K562 (cell line): Measurements from ENCODE around the gene TUBB1. TPM values are rescaled to one million over a fixed set of nuclear protein-coding genes. Genes with fewer than 3 reads are reported as not detected.

Source experiments
- BRD9 ChIP-seq: fragments of 450-650 bp; IDR thresholded peaks from 2 replicates; pipeline ENCODE4 v1.6.1; 2018; ENCODE audit warnings: low read depth; ENCODE audit not compliant: partially characterized antibody
- BRF1 ChIP-seq: IDR thresholded peaks from 3 replicates; pipeline ENCODE4 v1.6.1; 2011; ENCODE audit warnings: borderline replicate concordance, mild to moderate bottlenecking; ENCODE audit not compliant: insufficient read length; ENCODE audit errors: extremely low read depth
- EHMT2 ChIP-seq: fragments of 450-650 bp; IDR thresholded peaks from 2 replicates; pipeline ENCODE4 v1.6.1; 2018; ENCODE audit warnings: antibody characterized with exemption
- ILK ChIP-seq: fragments of 450-650 bp; IDR thresholded peaks from 2 replicates; pipeline ENCODE4 v1.6.1; 2016; ENCODE audit warnings: missing genetic modification characterization, low read depth, mild to moderate bottlenecking, missing compliant biosample characterization, moderate library complexity, borderline replicate concordance
- NFYB ChIP-seq: IDR thresholded peaks from 2 replicates; pipeline ENCODE4 v1.6.1; 2011; ENCODE audit warnings: mild to moderate bottlenecking, moderate library complexity; ENCODE audit not compliant: insufficient read length; ENCODE audit errors: extremely low read depth
- NONO ChIP-seq, 2 experiments: fragments of 200-400 bp in 1 of 2; fragments of 450-650 bp in 1 of 2; formaldehyde crosslinking in 1 of 2; IDR thresholded peaks; 2 replicates each; pipeline ENCODE4 v1.6.1; 2017; ENCODE audit warnings: low read depth in 2 of 2, mild to moderate bottlenecking in 2 of 2, moderate library complexity in 2 of 2, low read length in 1 of 2
- NR2F6 ChIP-seq: fragments of 450-650 bp; formaldehyde crosslinking; IDR thresholded peaks from 2 replicates; pipeline ENCODE4 v1.4.0; 2020; ENCODE audit warnings: mild to moderate bottlenecking
- PPARD ChIP-seq: fragments of 250-450 bp; sonication (Bioruptor Pico); IDR thresholded peaks from 2 replicates; pipeline ENCODE4 v1.8.0; 2022; ENCODE audit warnings: inconsistent platforms, mild to moderate bottlenecking, moderate library complexity
- SIN3A ChIP-seq, 2 experiments: fragments of 150-350 bp in 1 of 2; IDR thresholded peaks; 2 replicates each; pipeline ENCODE4 v1.6.1; 2011 to 2016; ENCODE audit warnings: borderline replicate concordance in 2 of 2, low read depth in 2 of 2, low read length in 2 of 2, mild to moderate bottlenecking in 2 of 2, moderate library complexity in 2 of 2; ENCODE audit not compliant: control insufficient read depth in 1 of 2
- SLC30A9 ChIP-seq: fragments of 250-450 bp; sonication (Bioruptor Pico); IDR thresholded peaks from 2 replicates; pipeline ENCODE4 v1.8.0; 2022; ENCODE audit warnings: mild to moderate bottlenecking, moderate library complexity
- TCF7L2 ChIP-seq: fragments of 150-350 bp; IDR thresholded peaks from 2 replicates; pipeline ENCODE4 v1.6.1; 2016; ENCODE audit warnings: low read depth, mild to moderate bottlenecking, low read length, moderate library complexity
- YY1 ChIP-seq, 3 experiments: IDR thresholded peaks; 2 replicates each; pipeline ENCODE4 v1.6.1; 2011; ENCODE audit warnings: low read length in 2 of 3, mild to moderate bottlenecking in 2 of 3, moderate library complexity in 2 of 3, borderline replicate concordance in 1 of 3, control low read depth in 1 of 3, low read depth in 1 of 3; ENCODE audit not compliant: insufficient read depth in 3 of 3, insufficient replicate concordance in 2 of 3, control insufficient read depth in 1 of 3, insufficient read length in 1 of 3; ENCODE audit errors: extremely low read depth in 1 of 3
- ZKSCAN1 ChIP-seq: fragments of 150-350 bp; IDR thresholded peaks from 2 replicates; pipeline ENCODE4 v1.6.1; 2016; ENCODE audit warnings: low read depth, low read length
- ZNF133 ChIP-seq: fragments of 250-450 bp; sonication (Bioruptor Pico); IDR thresholded peaks from 2 replicates; pipeline ENCODE4 v1.4.0; 2020; ENCODE audit warnings: mild to moderate bottlenecking
- ZNF764 ChIP-seq: fragments of 250-450 bp; sonication (Bioruptor Pico); IDR thresholded peaks from 2 replicates; pipeline ENCODE4 v1.4.0; 2020; ENCODE audit warnings: low read depth, mild to moderate bottlenecking, moderate library complexity
- polyA plus RNA-seq, 8 experiments: library from polyadenylated mRNA; depleted of rRNA in 4 of 8; stranded (reverse) in 5 of 8; unstranded in 3 of 8; fragments of >200 nt; fragmentation: Nextera tagmentation in 2 of 8; fragmentation: Illumina TruSeq in 1 of 8; extraction: Ambion mirVana in 2 of 8; extraction: Trizol in 1 of 8; gene quantifications; 2 replicates each; pipeline versions ENCODE4 v1.2.1 to v1.2.3, GENCODE V29; 2011 to 2014; ENCODE audit warnings: inconsistent platforms in 1 of 8, missing spikeins in 1 of 8
- total RNA-seq, 7 experiments: library from RNA; depleted of rRNA in 6 of 7; stranded (reverse); fragments of >200 nt in 6 of 7; fragmentation: Illumina TruSeq in 2 of 7; extraction: Trizol in 2 of 7; gene quantifications; 2 replicates each; pipeline versions ENCODE4 v1.2.1 to v1.2.3, GENCODE V29; 2011 to 2021; ENCODE audit warnings: low replicate concordance in 1 of 7
- TF ChIP-seq, protein P1 (sequence below), 2 experiments: fragments of 450-650 bp; formaldehyde crosslinking in 1 of 2; IDR thresholded peaks; 2 replicates each; pipeline versions ENCODE4 v1.4.0 to v1.6.1; 2014 to 2020; ENCODE audit warnings: mild to moderate bottlenecking in 2 of 2, borderline replicate concordance in 1 of 2, low read depth in 1 of 2
- TF ChIP-seq, protein P2 (sequence below): sonication (generic); formaldehyde crosslinking; IDR thresholded peaks from 2 replicates; pipeline ENCODE4 v1.8.1; 2023; ENCODE audit warnings: mild to moderate bottlenecking, missing genetic modification reagents

Gene TUBB1
- total and polyA plus RNA-seq, 9 of the 15 experiments (the other 6 are each of a cell fraction or from before 2014, with no cell fraction given), result 1.5 to 3.9 (median 2.4) TPM

DNA sequence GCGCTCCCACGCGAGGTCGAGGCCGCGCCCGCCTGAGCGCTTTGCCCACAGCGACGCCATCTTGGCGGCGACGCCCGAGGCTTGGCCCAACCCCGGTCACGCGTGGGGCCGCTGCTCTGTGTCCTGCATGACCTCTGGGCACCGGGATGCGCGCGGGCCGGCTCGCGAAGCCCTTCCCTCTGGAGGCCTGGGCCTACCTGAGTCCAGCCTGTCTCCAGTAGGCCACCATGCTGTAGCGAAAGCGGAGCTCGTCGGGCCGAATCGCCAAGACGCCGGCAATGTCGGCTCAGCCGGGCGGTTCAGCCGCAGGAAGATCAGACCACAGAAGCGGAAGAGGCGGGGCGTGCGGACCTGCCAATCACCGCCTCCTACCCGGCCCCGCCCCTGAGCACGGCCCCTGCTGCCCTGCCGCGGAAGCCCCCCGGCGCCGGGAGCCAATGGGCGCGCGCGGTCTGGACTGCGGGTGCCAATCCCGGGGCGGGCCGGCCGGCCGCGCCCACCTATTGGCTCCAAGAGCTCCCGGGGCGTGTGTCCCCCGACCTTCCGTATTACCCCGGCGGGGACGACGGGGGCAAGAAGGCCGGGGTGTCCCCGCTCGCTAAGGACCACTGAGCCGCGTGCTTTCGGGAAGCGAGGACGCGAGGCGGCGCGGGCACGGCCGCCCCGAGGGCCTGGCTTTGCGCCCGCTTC is 12.9 kb downstream of the TUBB1 start, which contains the start of gene ATP5F1E (continued):
- TF ChIP-seq, protein P1, sequence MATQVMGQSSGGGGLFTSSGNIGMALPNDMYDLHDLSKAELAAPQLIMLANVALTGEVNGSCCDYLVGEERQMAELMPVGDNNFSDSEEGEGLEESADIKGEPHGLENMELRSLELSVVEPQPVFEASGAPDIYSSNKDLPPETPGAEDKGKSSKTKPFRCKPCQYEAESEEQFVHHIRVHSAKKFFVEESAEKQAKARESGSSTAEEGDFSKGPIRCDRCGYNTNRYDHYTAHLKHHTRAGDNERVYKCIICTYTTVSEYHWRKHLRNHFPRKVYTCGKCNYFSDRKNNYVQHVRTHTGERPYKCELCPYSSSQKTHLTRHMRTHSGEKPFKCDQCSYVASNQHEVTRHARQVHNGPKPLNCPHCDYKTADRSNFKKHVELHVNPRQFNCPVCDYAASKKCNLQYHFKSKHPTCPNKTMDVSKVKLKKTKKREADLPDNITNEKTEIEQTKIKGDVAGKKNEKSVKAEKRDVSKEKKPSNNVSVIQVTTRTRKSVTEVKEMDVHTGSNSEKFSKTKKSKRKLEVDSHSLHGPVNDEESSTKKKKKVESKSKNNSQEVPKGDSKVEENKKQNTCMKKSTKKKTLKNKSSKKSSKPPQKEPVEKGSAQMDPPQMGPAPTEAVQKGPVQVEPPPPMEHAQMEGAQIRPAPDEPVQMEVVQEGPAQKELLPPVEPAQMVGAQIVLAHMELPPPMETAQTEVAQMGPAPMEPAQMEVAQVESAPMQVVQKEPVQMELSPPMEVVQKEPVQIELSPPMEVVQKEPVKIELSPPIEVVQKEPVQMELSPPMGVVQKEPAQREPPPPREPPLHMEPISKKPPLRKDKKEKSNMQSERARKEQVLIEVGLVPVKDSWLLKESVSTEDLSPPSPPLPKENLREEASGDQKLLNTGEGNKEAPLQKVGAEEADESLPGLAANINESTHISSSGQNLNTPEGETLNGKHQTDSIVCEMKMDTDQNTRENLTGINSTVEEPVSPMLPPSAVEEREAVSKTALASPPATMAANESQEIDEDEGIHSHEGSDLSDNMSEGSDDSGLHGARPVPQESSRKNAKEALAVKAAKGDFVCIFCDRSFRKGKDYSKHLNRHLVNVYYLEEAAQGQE (IDR thresholded peaks at IDR 0.05; ENCODE audit: borderline replicate concordance), result no peak
- TF ChIP-seq, protein P1 (CRISPR knock-in tag; IDR thresholded peaks at IDR 0.05; ENCODE audit: low read depth), result peak; percentile 84; the same call in 1 of the 2 replicates
- peak in 1 of 2 experiments; percentile 46; a peak in 1 of 4 replicates for TF ChIP-seq SIN3A (IDR thresholded peaks at IDR 0.05; ENCODE audit: borderline replicate concordance in 2 of 2, control insufficient read depth in 1 of 2, low read depth in 2 of 2, low read length in 2 of 2)
- TF ChIP-seq ZKSCAN1, result no peak
- no peak for TF ChIP-seq ILK (tag)
- TF ChIP-seq ZNF133, result 0 out of 2 replicates have a peak, but pooled peaks have one; percentile 50
- TF ChIP-seq, protein P2, sequence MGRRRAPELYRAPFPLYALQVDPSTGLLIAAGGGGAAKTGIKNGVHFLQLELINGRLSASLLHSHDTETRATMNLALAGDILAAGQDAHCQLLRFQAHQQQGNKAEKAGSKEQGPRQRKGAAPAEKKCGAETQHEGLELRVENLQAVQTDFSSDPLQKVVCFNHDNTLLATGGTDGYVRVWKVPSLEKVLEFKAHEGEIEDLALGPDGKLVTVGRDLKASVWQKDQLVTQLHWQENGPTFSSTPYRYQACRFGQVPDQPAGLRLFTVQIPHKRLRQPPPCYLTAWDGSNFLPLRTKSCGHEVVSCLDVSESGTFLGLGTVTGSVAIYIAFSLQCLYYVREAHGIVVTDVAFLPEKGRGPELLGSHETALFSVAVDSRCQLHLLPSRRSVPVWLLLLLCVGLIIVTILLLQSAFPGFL, result peak; percentile 86; the same call in 1 of the 2 replicates
- no peak for TF ChIP-seq ZNF764
- no peak for TF ChIP-seq BRD9
- 0 out of 4 replicates have a peak, but pooled peaks of 1 of the 2 experiments have one; percentile 30 for TF ChIP-seq NONO (IDR thresholded peaks at IDR 0.05; ENCODE audit: low read depth in 2 of 2, low read length in 1 of 2)
- TF ChIP-seq YY1 (IDR thresholded peaks at IDR 0.05; ENCODE audit: borderline replicate concordance in 1 of 3, control insufficient read depth in 1 of 3, extremely low read depth in 1 of 3, insufficient read depth in 3 of 3, insufficient read length in 1 of 3, insufficient replicate concordance in 2 of 3, low read depth in 1 of 3, low read length in 2 of 3), result peak; percentile 76 to 92 (median 87)
- no peak for TF ChIP-seq PPARD (CRISPR knock-in tag)
- TF ChIP-seq NR2F6 (CRISPR knock-in tag), result peak; percentile 89
- peak; percentile 84 for TF ChIP-seq NFYB
- TF ChIP-seq EHMT2, result no peak
- no peak for TF ChIP-seq TCF7L2
- TF ChIP-seq BRF1, result no peak
- no peak; the same call in 1 of the 2 replicates for TF ChIP-seq SLC30A9 (CRISPR knock-in tag)
